ENCODE data around the gene TAF5L.
"Not testable (repeated sequence)": the region's sequence is repeated elsewhere in the genome, so short reads cannot be mapped to it uniquely, and the experiment has no call there.

The TAF5L gene

DNA sequence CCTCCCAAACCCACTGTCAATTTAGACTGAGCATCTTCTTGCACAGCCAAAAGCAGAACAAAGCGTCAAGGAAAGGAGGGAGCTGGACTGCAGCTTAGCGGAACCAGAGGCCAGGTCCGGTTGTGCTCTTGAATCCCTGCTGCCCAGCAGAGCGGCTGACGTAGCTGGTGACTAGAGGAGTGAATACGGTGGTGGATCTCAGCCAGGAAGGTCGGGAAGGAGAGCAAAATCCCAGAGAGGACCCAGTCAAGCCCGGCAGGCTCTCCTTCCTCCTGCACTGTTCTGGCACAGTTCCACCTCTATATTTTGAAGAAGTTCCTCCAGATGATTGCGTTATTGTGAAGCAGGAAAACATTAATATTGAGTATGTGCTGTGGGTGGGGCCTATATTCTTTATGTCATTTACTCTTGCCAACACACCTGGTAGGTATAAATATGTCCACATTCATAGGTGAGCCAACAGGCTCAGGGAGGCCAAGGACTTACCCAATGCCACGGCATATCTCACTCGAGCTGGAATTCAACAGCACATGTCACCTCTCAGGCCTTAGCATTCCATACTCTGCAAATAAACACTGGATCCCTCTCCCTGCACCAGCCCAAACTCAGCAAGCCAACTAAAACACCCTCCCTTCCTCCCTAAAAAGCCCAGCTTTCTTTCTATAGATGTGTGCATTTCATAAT, 43.8 kb downstream of the TAF5L start:
- intact Hi-C loops (cut with DNase I) = no loop called here
- peak in 21 of 42 donors; percentile 9 to 65 (median 38) for DNase-seq

DNA sequence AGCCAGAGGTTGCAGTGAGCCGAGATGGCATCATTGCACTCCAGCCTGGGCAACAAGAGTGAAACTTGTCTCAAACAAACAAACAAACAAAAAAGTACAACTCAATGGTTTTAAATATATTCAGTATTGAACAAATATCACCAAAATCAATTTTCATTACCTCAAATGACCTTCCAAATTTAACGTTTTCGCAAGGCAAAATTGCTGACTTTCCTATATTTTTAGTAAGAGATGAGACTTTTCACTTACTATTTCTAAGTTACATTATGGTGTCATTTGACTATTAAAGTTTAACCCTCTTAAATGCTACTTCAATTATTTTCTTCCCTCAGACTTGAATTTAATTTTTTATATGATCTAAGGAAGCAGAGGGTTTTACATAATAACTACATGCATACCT, 44.4 kb downstream of the TAF5L start:
- DNase-seq = no peak
- intact Hi-C loops (cut with DNase I) = no loop called here

DNA sequence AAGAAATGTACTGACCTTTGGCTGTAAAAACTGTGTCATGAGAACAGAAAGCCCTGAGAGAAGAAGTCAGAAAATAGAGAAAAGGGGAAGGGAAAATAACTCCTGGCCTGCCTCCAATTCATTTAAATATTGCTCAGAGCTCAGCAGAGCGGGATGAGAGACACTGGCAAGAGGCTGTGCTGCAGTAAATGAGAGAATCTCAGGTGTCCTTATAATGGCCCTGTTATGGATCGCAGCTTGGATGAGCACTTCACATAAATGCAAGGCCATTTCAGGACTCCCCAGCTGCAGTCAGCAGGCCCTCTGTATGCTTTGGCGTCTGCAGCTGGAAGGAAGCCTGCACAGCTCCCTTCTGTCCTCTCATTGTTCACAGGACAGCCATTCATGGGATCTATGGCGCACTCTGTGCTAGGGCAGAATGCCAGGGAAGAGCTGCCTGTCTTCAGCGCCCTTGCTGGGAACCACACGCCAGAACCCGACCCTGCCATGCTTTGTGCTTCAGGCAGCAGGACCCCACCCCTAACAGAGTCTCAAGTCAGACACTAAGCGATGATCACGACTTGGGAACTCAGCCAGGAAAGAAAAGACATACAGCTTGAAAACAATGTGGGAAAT, 46.8 kb downstream of the TAF5L start:
- intact Hi-C loops (cut with DNase I) = loop anchor here (1.0 kb wide), 1 partner anchor 21 kb away; the partner anchor contains the start of gene ABCB10
- peak; percentile 68 to 95 (median 89) for DNase-seq

DNA sequence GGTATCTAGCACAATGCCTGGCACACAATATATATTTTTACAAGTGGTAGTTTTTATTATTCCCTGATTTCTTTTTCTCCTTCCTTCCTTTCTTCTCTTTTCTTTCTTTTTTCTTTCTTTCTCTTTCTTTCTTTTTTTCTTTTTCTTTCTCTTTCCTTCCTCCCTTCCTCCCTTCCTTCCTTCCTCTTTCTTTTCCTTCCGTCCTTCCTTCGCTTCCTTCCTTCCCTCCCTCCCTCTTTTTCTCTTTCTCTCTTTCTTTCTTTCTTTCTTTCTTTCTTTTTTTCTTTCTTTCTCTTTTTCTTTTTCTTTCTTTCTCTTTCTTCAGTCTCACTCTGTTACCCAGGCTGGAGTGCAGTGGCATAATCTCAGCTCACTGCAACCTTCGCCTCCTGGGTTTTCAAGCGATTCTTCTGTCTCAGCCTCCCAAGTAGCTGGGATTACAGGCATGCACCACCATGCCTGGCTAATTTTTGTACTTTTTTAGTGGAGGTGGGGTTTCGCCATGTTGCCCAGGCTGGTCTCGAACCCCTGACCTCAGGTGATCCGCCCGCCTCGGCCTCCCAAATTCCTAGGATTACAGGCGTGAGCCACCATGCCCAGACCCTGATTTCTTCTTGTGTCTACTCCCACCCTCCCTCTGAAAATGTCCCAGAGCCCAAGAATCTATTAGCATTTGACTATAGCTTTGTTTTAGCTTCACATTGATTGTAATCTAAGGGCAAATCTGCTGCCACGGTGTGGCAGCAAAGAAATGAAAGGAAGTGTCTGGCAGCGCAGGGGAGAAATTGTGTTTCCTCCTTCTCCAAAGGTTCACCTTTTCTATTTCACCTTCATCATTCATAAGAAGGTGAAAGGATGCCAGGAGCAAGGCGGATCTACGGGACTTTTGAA, 47.5 kb downstream of the TAF5L start:
- intact Hi-C loops (cut with DNase I) = loop anchor here (1.0 kb wide), 1 partner anchor 20 kb away; the partner anchor contains the start of gene ABCB10
- DNase-seq = peak in 21 of 42 donors; percentile 14 to 71 (median 35)

DNA sequence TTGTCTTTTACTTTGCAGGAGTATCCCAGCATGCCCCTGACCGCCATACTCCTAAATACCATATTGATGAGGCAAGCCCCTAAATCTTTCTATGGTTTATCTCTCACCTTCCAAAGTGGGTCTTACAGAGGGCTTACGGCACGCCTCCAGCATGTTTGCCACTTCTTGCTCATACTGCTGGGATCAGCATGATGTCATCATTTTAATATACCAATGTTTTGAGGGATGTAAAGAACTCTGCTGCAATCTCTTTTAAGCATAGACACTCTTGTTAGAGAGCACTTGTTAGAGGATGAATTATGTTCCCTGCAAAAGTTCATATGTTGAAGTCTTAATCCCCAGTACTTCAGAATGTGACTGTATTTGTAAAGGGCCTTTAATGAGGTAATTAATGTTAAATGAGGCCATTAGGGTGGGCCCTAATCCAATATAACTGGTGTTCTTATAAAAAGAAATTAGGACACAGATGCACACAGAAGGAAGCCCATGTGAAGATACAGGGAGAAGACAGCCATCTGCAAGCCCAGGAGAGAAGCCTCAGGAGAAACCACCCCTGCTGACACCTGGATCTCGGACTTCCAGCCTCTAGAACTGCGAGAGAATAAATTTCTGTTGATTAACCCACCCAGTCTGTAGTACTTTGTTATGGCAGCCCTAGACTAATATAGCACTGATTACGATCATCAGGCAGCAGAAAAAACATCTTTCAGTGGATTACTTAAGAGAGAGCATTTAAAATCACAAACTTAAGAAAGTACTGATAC, 51.1 kb downstream of the TAF5L start:
- intact Hi-C loops (cut with DNase I) = no loop called here
- no peak for DNase-seq

DNA sequence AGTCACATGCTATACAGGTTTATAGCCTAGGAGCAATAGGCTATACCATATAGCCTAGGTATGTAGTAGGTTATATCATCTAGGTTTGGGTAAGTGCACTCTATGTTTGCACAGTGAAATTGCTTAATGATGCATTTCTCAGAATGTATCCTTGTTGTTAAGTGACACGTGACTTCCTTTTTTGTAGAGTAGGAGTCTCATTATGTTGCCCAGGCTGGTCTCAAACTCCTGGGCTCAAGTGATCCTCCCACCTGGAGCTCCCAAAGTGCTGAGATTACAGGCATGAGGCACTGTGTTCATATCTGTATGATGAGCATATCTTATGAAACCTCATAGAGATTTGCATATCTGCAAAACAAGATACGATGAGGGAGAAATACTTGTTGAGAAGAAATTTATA, 53.6 kb downstream of the TAF5L start:
- no peak for DNase-seq
- intact Hi-C loops (cut with DNase I) = no loop called here

DNA sequence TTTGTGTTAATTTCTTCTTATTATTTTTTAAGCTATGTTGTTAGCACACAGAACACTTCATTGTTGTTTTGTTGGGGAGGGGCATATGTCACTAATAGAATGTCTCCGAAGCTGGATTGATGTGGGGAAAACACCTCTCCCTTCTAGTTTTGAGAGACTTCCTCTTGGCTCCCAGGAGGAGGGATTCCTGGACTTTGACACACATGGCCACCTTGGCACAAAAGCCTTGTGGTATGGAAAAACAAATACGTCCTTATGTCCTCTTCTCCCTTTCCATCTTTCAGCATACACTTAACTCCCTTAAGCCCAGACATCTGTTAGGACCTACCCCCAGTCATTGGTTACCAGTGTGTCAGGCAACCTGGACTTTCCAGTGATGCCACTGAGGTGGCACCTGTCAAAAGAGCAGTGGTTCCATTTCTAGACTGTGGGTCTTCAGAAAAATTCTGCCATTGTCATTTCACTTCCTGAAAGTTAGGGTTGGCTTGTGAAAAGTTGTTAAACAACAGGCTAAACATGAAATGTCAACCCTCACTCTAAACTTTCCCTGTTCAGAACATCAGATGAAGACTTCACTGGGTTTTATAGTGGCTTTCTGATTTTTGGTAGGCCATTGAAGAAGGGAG, 54.9 kb downstream of the TAF5L start:
- intact Hi-C loops (cut with DNase I) = no loop called here
- no peak for DNase-seq

DNA sequence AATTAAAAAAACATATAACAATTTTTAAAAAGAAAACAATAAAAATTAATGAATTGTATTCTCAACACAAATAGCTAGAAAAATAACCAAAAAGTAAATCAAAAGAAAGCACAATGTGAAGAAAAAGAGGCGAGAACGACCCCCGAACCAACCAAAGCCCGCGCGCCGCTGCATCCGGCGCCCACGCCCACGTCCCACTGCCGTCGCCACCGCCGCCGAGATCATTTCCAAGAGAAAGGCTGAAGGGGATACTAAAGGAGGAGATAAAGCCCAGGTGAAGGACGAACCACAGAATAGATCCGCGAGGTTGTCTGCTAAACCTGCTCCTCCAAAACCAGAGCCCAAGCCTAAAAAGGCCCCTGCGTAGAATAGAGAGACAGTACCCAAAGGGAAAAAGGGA, 55.6 kb downstream of the TAF5L start:
- intact Hi-C loops (cut with DNase I) = no loop called here
- no peak for DNase-seq

DNA sequence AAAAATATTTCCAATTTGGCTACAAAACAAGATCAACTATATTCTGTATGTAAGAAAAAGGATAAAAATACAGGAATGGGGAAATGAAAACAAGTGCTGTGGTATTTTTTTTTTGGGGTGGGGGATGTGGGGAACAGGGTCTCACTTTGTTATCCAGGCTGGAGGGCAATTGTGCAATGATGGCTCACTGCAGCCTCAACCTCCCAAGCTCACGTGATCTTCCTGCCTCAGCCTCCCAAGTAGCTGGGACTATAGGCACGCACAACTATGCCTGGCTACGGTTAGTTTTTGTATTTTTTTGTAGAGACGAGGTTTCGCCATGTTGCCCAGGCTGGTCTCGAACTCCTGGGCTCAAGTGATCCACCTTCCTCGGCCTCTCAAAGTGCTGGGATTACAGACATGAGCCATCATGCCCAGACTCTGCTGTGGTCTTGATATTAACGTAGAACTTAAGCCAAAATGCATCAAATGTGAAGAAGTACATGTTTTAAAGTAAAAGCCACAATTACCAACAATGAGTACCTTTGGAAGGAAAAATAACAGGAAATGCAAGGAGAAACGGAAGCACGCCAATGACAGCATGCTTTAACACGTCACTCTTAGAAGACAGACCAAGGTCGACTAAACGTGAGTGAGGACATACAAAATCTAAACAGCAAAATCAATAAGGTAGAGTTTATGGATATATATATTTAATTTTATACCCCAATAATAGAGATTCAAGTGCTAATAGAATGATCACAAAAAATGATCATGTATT, 58.6 kb downstream of the TAF5L start:
- no peak for DNase-seq
- intact Hi-C loops (cut with DNase I) = no loop called here

DNA sequence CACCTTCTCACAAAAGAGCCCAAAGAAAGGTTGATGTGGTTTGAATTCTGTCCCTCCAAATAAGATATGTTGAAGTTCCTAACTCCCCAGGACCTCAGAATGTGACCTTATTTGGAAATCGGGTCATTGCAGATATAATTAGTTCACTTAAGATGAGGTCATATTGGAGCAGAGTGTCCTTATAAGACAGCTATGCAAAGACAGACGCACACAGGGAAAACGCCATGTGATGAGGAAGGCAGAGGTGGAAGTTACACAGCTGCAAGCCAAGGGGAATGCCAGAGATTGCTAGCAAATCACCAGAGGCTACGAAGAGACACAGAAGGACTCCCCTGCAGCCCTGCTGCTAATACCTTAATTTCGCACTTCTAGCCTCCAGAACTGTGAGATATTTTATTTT, 62.2 kb downstream of the TAF5L start:
- peak in 1 of 42 donors; percentile 17 for DNase-seq
- intact Hi-C loops (cut with DNase I) = no loop called here

DNA sequence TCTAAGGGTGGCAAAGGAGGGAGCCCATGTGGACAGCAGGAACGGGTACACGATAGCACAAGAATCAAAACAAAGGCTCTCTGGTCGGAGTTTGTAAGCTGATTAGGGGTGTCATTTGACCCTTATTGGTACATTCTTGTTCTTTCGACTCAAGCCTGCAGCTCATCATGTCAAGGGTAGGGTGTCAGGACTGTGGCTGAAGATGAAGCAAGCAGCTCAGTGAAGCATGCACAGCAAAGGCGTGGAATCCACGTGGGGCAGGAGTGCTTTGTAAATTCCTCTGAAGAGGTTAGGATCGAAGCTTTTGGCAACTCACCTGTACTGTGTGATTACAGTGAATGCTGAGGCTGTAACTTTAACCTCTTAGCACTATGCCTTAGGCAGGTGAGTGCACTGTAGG, 62.7 kb downstream of the TAF5L start:
- DNase-seq = no peak
- intact Hi-C loops (cut with DNase I) = no loop called here

DNA sequence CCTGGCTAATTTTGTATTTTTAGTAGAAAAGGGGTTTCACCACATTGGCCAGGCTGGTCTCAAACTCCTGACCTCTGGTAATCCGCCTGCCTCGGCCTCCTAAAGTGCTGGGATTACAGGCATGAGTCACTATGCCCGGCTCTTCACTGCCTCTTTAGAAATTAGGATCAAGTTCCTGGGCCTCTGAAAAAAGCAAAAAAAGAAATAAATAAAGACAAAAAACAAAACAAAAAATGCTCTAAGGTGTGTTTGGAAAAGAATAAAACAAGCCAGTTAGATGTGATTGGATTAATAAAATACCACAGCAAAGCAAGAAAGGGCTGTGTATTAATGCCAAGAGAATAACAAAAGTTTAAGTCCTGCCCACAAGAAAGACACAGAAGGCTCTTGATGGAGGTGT, 63.2 kb downstream of the TAF5L start:
- intact Hi-C loops (cut with DNase I) = no loop called here
- no peak for DNase-seq

DNA sequence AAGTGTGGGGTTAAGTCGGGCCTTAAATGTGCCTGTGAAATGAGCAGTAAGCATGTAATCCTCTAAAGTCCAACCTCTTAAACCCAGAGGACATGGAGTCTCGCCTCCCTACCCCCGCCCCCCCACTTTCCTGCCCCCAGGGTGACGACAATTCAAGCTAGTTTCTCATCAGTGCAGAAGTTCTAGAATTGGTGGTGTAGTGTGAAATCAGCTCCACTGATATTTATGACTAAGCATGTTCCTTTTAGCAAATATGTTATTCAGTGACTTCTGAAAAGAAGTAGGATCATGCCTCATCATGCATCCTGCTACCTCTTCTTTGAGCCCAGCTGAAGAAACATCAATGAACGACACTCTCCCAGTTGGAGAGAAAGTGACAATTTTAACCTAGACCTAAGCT, 64.8 kb downstream of the TAF5L start:
- intact Hi-C loops (cut with DNase I) = no loop called here
- no peak for DNase-seq

DNA sequence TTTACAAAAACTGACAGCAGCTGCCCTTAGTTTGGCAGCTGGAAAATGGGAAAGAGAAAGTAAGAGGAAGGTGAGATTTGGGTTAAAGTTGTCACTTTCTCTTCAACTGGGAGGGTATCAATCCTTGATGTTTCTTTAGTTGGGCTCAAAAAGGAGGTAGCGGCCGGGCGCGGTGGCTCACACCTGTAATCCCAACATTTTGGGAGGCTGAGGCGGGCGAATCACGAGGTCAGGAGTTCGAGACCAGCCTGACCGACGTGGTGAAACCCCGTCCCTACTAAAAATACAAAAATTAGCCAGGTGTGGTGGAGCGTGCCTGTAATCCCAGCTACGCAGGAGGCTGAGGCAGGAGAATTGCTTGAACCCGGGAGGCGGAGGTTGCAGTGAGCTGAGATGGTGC, 65.8 kb downstream of the TAF5L start:
- intact Hi-C loops (cut with DNase I); DNase-seq: not testable (repeated sequence)

DNA sequence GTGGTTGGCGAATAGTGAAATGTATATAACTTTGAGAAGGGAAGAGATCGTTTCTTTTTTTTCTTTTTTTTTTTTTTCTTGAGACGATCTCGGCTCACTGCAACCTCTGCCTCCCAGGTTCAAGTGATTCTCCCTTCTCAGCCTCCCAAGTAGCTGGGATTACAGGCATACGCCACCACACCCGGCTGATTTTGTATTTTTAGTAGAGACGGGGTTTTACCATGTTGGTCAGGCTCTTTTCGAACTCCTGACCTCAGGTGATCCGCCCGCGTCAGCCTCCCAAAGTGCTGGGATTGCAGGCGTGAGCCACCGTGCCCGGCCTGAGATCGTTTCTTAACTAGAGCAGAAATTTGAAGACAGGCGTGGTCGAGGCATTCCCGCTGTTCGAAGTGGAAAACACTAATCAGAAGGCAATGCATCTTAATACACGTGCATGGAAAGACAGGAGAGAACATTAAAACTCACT, 66.6 kb downstream of the TAF5L start:
- not testable (repeated sequence) for DNase-seq
- intact Hi-C loops (cut with DNase I) = loop anchor here (1.0 kb wide), 1 partner anchor 66 kb away; no protein-coding TSS in a partner anchor

DNA sequence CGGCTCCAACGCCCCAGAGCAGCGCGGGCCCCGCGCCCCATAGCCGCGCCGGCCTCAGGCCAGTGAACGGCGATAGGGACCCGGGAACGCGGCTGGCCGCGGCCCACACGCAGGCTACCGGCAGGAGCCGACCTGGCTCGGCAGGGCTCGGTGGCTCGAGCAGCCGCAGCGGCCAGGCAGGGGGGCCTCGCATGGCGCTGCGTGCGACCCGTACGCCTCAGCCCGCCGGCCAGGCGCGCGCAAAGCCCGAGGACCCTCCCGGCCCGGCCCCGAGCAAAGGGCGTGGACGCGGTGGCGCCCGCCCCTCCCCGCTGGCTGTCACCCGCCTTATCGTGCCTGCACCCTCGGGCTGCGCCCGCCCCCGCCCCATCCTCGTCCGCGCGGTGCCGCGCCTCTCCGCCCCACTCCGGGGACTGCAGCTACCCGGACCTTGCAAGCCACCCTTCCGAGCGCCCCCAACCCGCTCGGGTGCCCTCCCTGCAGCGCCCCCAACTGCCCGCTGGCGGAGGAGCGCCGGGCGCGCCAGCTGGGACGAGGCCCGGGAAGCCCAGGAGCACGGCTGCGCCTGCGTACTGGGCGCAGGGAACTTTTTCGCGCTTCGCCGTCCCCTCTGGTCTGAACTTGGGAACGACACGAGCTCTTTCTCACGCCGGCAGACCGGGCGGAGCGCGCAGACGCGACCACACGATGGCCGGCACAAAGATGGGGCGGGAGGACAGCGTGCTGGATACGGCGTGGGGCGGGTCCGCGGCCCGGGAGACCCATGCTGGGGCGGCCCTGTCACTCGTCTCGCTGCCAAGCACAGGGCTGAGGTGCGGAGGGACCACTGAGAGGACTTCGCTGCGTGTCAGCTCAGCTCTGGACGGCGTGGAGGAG, 67.2 kb downstream of the TAF5L start, which contains the start of gene ABCB10:
ABCB10 (minus strand) TSS at position 248 of the 876 bp plus-strand sequence; CDS start at position 193, 55 bp downstream.
- intact Hi-C loops (cut with DNase I) = loop anchor here (1.0 kb wide), 2 partner anchors 21 to 67 kb away; no protein-coding TSS in a partner anchor
- peak; percentile 90 to 99 (median 96) for DNase-seq
